H1 (cell line): Measurements from ENCODE around the gene SLC8A1. TPM values are rescaled to one million over a fixed set of nuclear protein-coding genes. Genes with fewer than 3 reads are reported as not detected.

Experiments used
- CTCF ChIA-PET: fragments of 300-600 bp; sonication (Branson Sonifier 250); formaldehyde crosslinking; loops from one replicate; lab custom pipeline; 2021; ENCODE audit not compliant: partially characterized antibody; lab: Charles Lee
- POLR2A ChIA-PET: fragments of 300-600 bp; sonication (Branson Sonifier 250); formaldehyde crosslinking; loops from one replicate; lab custom pipeline; 2021; ENCODE audit warnings: inconsistent platforms; ENCODE audit not compliant: partially characterized antibody; lab: Charles Lee
- DNase-seq, 2 experiments: peaks; one replicate each; pipeline versions ENCODE4 v3.0.0 to v3.0.0-alpha.2; 2010 to 2022; ENCODE audit warnings: low spot score in 2 of 2, low read depth in 1 of 2, mixed read lengths in 1 of 2
- FAIRE-seq: peaks from 2 replicates; lab custom pipeline; 2011; peaks lifted over from hg19 to GRCh38; lab: Jason Lieb, UNC
- H2AFZ ChIP-seq: 2 replicates; pipeline ENCODE4 v1.8.1; 2012; ENCODE audit warnings: low read length, inconsistent platforms
- H2AK5ac ChIP-seq: 2 replicates; pipeline ENCODE4 v1.6.1; 2013; ENCODE audit warnings: low read depth, low read length
- H2BK120ac ChIP-seq: replicated peaks from 2 replicates; pipeline ENCODE3; 2013; ENCODE audit warnings: low read depth, low read length, inconsistent platforms
- H2BK12ac ChIP-seq: 2 replicates; pipeline ENCODE4 v1.6.1; 2013; ENCODE audit warnings: low read depth, low read length
- H2BK15ac ChIP-seq: 2 replicates; pipeline ENCODE4 v1.6.1; 2013; ENCODE audit warnings: low read length
- H2BK20ac ChIP-seq: 2 replicates; pipeline ENCODE4 v1.6.1; 2013; ENCODE audit warnings: low read length
- H2BK5ac ChIP-seq: 2 replicates; pipeline ENCODE4 v1.6.1; 2013; ENCODE audit warnings: low read depth, low read length
- H3K14ac ChIP-seq: 2 replicates; pipeline ENCODE4 v1.6.1; 2013; ENCODE audit warnings: inconsistent platforms; ENCODE audit not compliant: insufficient read length
- H3K18ac ChIP-seq: 2 replicates; pipeline ENCODE4 v1.6.1; 2013; ENCODE audit warnings: low read length; ENCODE audit errors: extremely low read depth
- H3K23ac ChIP-seq: 2 replicates; pipeline ENCODE4 v1.6.1; 2013; ENCODE audit warnings: inconsistent platforms; ENCODE audit not compliant: insufficient read length
- H3K23me2 ChIP-seq: 2 replicates; pipeline ENCODE4 v1.6.1; 2013; ENCODE audit warnings: low read depth, low read length
- H3K27ac ChIP-seq: 2 replicates; pipeline ENCODE4 v1.6.1; 2011; ENCODE audit warnings: low read depth, low read length, inconsistent platforms
- H3K27me3 ChIP-seq, 4 experiments: replicated peaks in 1 of 4; 1 replicate in 1 of 4; 2 replicates in 3 of 4; pipeline versions ENCODE4 v1.6.1 to v1.8.1; 2011 to 2013; ENCODE audit warnings: low read length in 3 of 4, mild to moderate bottlenecking in 3 of 4, inconsistent platforms in 2 of 4, mixed read lengths in 2 of 4, moderate library complexity in 1 of 4; ENCODE audit not compliant: control insufficient read depth in 3 of 4, insufficient read depth in 3 of 4; ENCODE audit errors: extremely low read depth in 1 of 4
- H3K36me3 ChIP-seq, 4 experiments: 2 replicates each; pipeline versions ENCODE4 v1.6.1 to v1.8.1; 2011 to 2013; ENCODE audit warnings: mild to moderate bottlenecking in 4 of 4, low read length in 3 of 4, moderate library complexity in 2 of 4, control low read depth in 1 of 4, inconsistent platforms in 1 of 4; ENCODE audit not compliant: insufficient read depth in 4 of 4, control insufficient read depth in 2 of 4
- H3K4ac ChIP-seq: replicated peaks from 2 replicates; pipeline ENCODE3; 2013; ENCODE audit warnings: low read length, low read depth, mixed read lengths, inconsistent platforms; ENCODE audit not compliant: insufficient read length
- H3K4me1 ChIP-seq, 4 experiments: replicated peaks in 1 of 4; 1 replicate in 1 of 4; 2 replicates in 3 of 4; pipeline versions ENCODE4 v1.6.1 to v1.8.1; 2011 to 2013; ENCODE audit warnings: low read length in 3 of 4, inconsistent platforms in 2 of 4, mixed read lengths in 1 of 4; ENCODE audit not compliant: insufficient read depth in 4 of 4, control insufficient read depth in 3 of 4
- H3K4me2 ChIP-seq, 2 experiments: 2 replicates each; pipeline versions ENCODE4 v1.6.1 to v1.8.1; 2011 to 2013; ENCODE audit warnings: low read depth in 2 of 2, low read length in 2 of 2, control low read depth in 1 of 2, inconsistent platforms in 1 of 2, mild to moderate bottlenecking in 1 of 2; ENCODE audit not compliant: insufficient read depth in 1 of 2
- H3K4me3 ChIP-seq, 4 experiments: fragments of 200-600, 300-600 bp in 1 of 4; sonication (generic), shearing (Covaris generic), sonication (Bioruptor Twin) in 1 of 4; 2 replicates each; pipeline versions ENCODE4 v1.5.1 to v1.8.1; 2011 to 2016; ENCODE audit warnings: low read length in 4 of 4, low read depth in 3 of 4, control low read depth in 2 of 4, inconsistent platforms in 2 of 4, mild to moderate bottlenecking in 2 of 4, mixed read lengths in 1 of 4, moderate library complexity in 1 of 4; ENCODE audit not compliant: insufficient read depth in 2 of 4; ENCODE audit errors: extremely low read depth in 1 of 4
- H3K56ac ChIP-seq: replicated peaks from 2 replicates; pipeline ENCODE3; 2013; ENCODE audit warnings: low read depth, mild to moderate bottlenecking, mixed read lengths, low read length, inconsistent platforms; ENCODE audit not compliant: insufficient read length
- H3K79me1 ChIP-seq: 2 replicates; pipeline ENCODE4 v1.6.1; 2013; ENCODE audit warnings: low read depth, low read length, control low read depth
- H3K79me2 ChIP-seq, 2 experiments: 2 replicates each; pipeline versions ENCODE4 v1.6.1 to v1.8.1; 2012 to 2013; ENCODE audit warnings: low read length in 2 of 2, mild to moderate bottlenecking in 2 of 2, inconsistent platforms in 1 of 2; ENCODE audit not compliant: insufficient read depth in 2 of 2, control insufficient read depth in 1 of 2
- H3K9ac ChIP-seq, 4 experiments: replicated peaks in 1 of 4; 1 replicate in 1 of 4; 2 replicates in 3 of 4; pipeline versions ENCODE4 v1.6.1 to v1.8.1; 2011 to 2013; ENCODE audit warnings: low read depth in 3 of 4, low read length in 3 of 4, control low read depth in 2 of 4, mild to moderate bottlenecking in 2 of 4, moderate library complexity in 2 of 4, inconsistent platforms in 1 of 4; ENCODE audit errors: extremely low read depth in 1 of 4
- H3K9me3 ChIP-seq, 2 experiments: 2 replicates each; pipeline versions ENCODE4 v1.6.1 to v1.8.1; 2012 to 2013; ENCODE audit warnings: mild to moderate bottlenecking in 2 of 2, moderate library complexity in 2 of 2, control low read depth in 1 of 2, inconsistent platforms in 1 of 2, low read depth in 1 of 2, low read length in 1 of 2, mixed read lengths in 1 of 2; ENCODE audit not compliant: insufficient read depth in 2 of 2
- H4K20me1 ChIP-seq, 2 experiments: replicated peaks in 1 of 2; 2 replicates each; pipeline versions ENCODE3 to v1.8.1; 2011 to 2013; ENCODE audit warnings: inconsistent platforms in 2 of 2, low read length in 2 of 2, mild to moderate bottlenecking in 1 of 2; ENCODE audit not compliant: insufficient read depth in 2 of 2, control insufficient read depth in 1 of 2
- H4K5ac ChIP-seq: 2 replicates; pipeline ENCODE4 v1.6.1; 2013; ENCODE audit warnings: low read length, low read depth, mixed read lengths, inconsistent platforms; ENCODE audit not compliant: insufficient read length
- H4K8ac ChIP-seq: 2 replicates; pipeline ENCODE4 v1.8.0; 2013; ENCODE audit warnings: mild to moderate bottlenecking, moderate library complexity, low read length, inconsistent platforms; ENCODE audit not compliant: insufficient read depth; ENCODE audit errors: extremely low read depth
- H4K91ac ChIP-seq: replicated peaks from 2 replicates; pipeline ENCODE3; 2013; ENCODE audit warnings: low read length, mixed read lengths, inconsistent platforms; ENCODE audit not compliant: insufficient read length
- NANOG ChIP-seq: IDR thresholded peaks from 2 replicates; pipeline ENCODE4 v1.6.1; 2011; ENCODE audit warnings: low read length, low read depth, mild to moderate bottlenecking, inconsistent platforms; ENCODE audit not compliant: insufficient read depth, poor library complexity, severe bottlenecking
- WGBS, 2 experiments: shearing (Covaris generic) in 1 of 2; methylation state at CpG; one replicate each; pipeline versions ENCODE4 v1.1.6 to v1.1.7; 2013 to 2015; ENCODE audit warnings: low lambda C conversion rate in 2 of 2, mixed read lengths in 2 of 2, inconsistent platforms in 1 of 2, low coverage in 1 of 2, missing lambda C conversion rate in 1 of 2; ENCODE audit not compliant: insufficient replicate concordance in 2 of 2, insufficient coverage in 1 of 2, insufficient read length in 1 of 2; ENCODE audit errors: extremely low coverage in 1 of 2, missing lambda C conversion rate in 1 of 2; 5-methylcytosine and 5-hydroxymethylcytosine counted together
- polyA plus RNA-seq, 7 experiments: library from polyadenylated mRNA; depleted of rRNA in 3 of 7; stranded (reverse) in 5 of 7; unstranded in 2 of 7; fragments of >200 nt in 5 of 7; fragments of 200-250 nt in 2 of 7; gene quantifications; 1 replicate in 5 of 7; 2 replicates in 1 of 7; 4 replicates in 1 of 7; pipeline versions ENCODE4 v1.2.1 to v1.2.3, GENCODE V29; 2011 to 2013; ENCODE audit warnings: missing spikeins in 2 of 7, mixed read lengths in 2 of 7
- total RNA-seq: library from RNA; stranded (reverse); fragmentation: NEBNext Ultra II Directional; extraction: Animal tissue kit (Norgen Biotek cat#: 25700); gene quantifications from 2 replicates; pipeline ENCODE4 v1.2.1, GENCODE V29; 2021

Gene SLC8A1
- total and polyA plus RNA-seq, 2 of the 8 experiments (the other 6 are each of a cell fraction or from before 2014, with no cell fraction given), result 0.68 to 3.6 TPM

DNA sequence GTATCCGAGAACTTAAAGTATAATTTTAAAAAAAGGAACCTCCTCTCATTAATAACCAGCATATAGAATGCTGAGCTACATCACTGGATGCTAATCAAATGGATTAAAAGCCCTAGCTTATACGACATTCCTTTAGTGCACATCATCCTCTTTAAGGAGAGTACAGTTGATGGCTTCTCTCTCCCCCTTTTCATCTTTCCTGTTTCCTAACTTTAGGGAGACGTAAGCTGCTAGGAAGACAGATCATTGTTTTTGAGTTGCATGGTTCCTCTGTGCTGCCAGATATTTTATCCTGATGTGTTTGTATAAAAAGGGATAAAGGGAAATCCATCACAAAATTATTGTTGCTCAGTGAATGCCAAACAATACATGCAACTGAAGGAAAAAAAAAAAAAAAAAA is 94.2 kb downstream of the SLC8A1 start:
- H2BK5ac ChIP-seq, result no peak overlapping the region
- H4K20me1 ChIP-seq, result no peaks in the 10 kb centered on the region
- no peaks in the 10 kb centered on the region for H3K23me2 ChIP-seq
- no peak overlapping the region for H3K4ac ChIP-seq
- no peak for DNase-seq
- no peak overlapping the region for H3K56ac ChIP-seq
- no peak overlapping the region for H4K91ac ChIP-seq
- no peak overlapping the region for H3K14ac ChIP-seq
- H3K4me2 ChIP-seq, result no peak overlapping the region
- H2AK5ac ChIP-seq, result no peak overlapping the region
- no peak for FAIRE-seq
- WGBS, 2 experiments, result 93% methylated on average over 3 of the region's 3 CpGs; no CpG with 5 or more reads in 1 of the 2 experiments
- POLR2A ChIA-PET, result no interaction called here
- no peak overlapping the region for H2AFZ ChIP-seq
- no peak overlapping the region for H4K8ac ChIP-seq
- H3K27me3 ChIP-seq, result no peaks in the 10 kb centered on the region; a peak in 1 of 7 replicates
- no peak overlapping the region for H2BK20ac ChIP-seq
- H3K79me2 ChIP-seq, result no peaks in the 10 kb centered on the region
- no peak overlapping the region for H2BK15ac ChIP-seq
- H2BK120ac ChIP-seq, result no peak overlapping the region
- H4K5ac ChIP-seq, result no peak overlapping the region
- H3K9me3 ChIP-seq, result no peaks in the 10 kb centered on the region
- H3K4me1 ChIP-seq, result no peaks in the 10 kb centered on the region
- CTCF ChIA-PET, result interaction anchor here (0.6 kb wide), 1 partner anchor 642 kb away, joined by 5 read pairs; no protein-coding TSS in a partner anchor
- no peak overlapping the region for H2BK12ac ChIP-seq
- H3K23ac ChIP-seq, result no peak overlapping the region
- no peaks in the 10 kb centered on the region for H3K79me1 ChIP-seq
- no peak overlapping the region for H3K27ac ChIP-seq
- no peak overlapping the region for H3K4me3 ChIP-seq
- no peak overlapping the region for H3K9ac ChIP-seq
- no peak overlapping the region for H3K18ac ChIP-seq
- no peaks in the 10 kb centered on the region for H3K36me3 ChIP-seq
- no peak for TF ChIP-seq NANOG
